Keratinocyte (primary cell): ENCODE results near the gene CPVL. TPM values are rescaled to one million over a fixed set of nuclear protein-coding genes. Genes with fewer than 3 reads are reported as not detected.

Experiments
- DNase-seq: peaks from one replicate; pipeline ENCODE4 v3.0.0-alpha.2; 2011; ENCODE audit warnings: low read depth, missing footprints, low spot score
- FAIRE-seq: peaks from 2 replicates; lab custom pipeline; 2011; peaks lifted over from hg19 to GRCh38; lab: Jason Lieb, UNC
- H2AFZ ChIP-seq: 2 replicates; pipeline ENCODE4 v1.6.0; 2012; ENCODE audit warnings: low read length, control low read depth, inconsistent platforms; ENCODE audit not compliant: control insufficient read depth
- H3K27ac ChIP-seq: 2 replicates; pipeline ENCODE4 v1.5.1; 2011; ENCODE audit warnings: low read length; ENCODE audit not compliant: control insufficient read depth, insufficient read depth
- H3K27me3 ChIP-seq: 3 replicates; pipeline ENCODE4 v1.6.0; 2011; ENCODE audit warnings: low read length; ENCODE audit not compliant: control insufficient read depth, insufficient read depth; ENCODE audit errors: extremely low read depth
- H3K36me3 ChIP-seq, 2 experiments: 2 replicates in 1 of 2; 3 replicates in 1 of 2; pipeline ENCODE4 v1.5.1; 2011; ENCODE audit warnings: low read length in 2 of 2, mild to moderate bottlenecking in 1 of 2; ENCODE audit not compliant: control insufficient read depth in 2 of 2, insufficient read depth in 2 of 2; ENCODE audit errors: extremely low read depth in 1 of 2
- H3K4me1 ChIP-seq: 3 replicates; pipeline ENCODE4 v1.5.1; 2011; ENCODE audit warnings: low read length; ENCODE audit not compliant: control insufficient read depth, insufficient read depth; ENCODE audit errors: extremely low read depth
- H3K4me2 ChIP-seq: 3 replicates; pipeline ENCODE4 v1.6.0; 2011; ENCODE audit warnings: low read depth, low read length; ENCODE audit not compliant: control insufficient read depth, insufficient read depth; ENCODE audit errors: extremely low read depth
- H3K4me3 ChIP-seq, 3 experiments: fragments of 200-600 bp in 1 of 3; sonication (generic) in 1 of 3; 2 replicates in 2 of 3; 3 replicates in 1 of 3; pipeline ENCODE4 v1.5.1; 2011 to 2016; ENCODE audit warnings: low read length in 3 of 3, mild to moderate bottlenecking in 3 of 3, control low read depth in 2 of 3, inconsistent platforms in 1 of 3, low read depth in 1 of 3, mixed read lengths in 1 of 3, mixed run types in 1 of 3, moderate library complexity in 1 of 3; ENCODE audit not compliant: control insufficient read depth in 2 of 3, insufficient read depth in 2 of 3; ENCODE audit errors: extremely low read depth in 1 of 3
- H3K79me2 ChIP-seq: 2 replicates; pipeline ENCODE4 v1.6.0; 2012; ENCODE audit warnings: low read length; ENCODE audit not compliant: control insufficient read depth, insufficient read depth
- H3K9ac ChIP-seq: 3 replicates; pipeline ENCODE4 v1.6.0; 2011; ENCODE audit warnings: low read length; ENCODE audit not compliant: control insufficient read depth, insufficient read depth; ENCODE audit errors: extremely low read depth
- H3K9me1 ChIP-seq: 3 replicates; pipeline ENCODE4 v1.6.0; 2011; ENCODE audit warnings: low read length; ENCODE audit not compliant: control insufficient read depth, insufficient read depth; ENCODE audit errors: extremely low read depth
- H3K9me3 ChIP-seq: 2 replicates; pipeline ENCODE4 v1.5.1; 2012; ENCODE audit warnings: low read depth, low read length; ENCODE audit not compliant: control insufficient read depth
- H4K20me1 ChIP-seq: 3 replicates; pipeline ENCODE4 v1.6.0; 2011; ENCODE audit warnings: low read length; ENCODE audit not compliant: control insufficient read depth, insufficient read depth; ENCODE audit errors: extremely low read depth
- EZH2 ChIP-seq: IDR thresholded peaks from one replicate; pipeline ENCODE4 v1.6.1; 2012; ENCODE audit warnings: inconsistent platforms, mild to moderate bottlenecking, low read length, moderate library complexity
- dilution Hi-C: fragments of 300-500 bp; cut with MboI; formaldehyde crosslinking; loops from one replicate; pipeline ENCODE4 v1.7.0; 2020; ENCODE audit warnings: low sequenced_read_pairs; ENCODE audit not compliant: extremely low pct_ligation_motif_present
- polyA plus RNA-seq, 5 experiments: library from polyadenylated mRNA; depleted of rRNA in 3 of 5; stranded (reverse) in 3 of 5; stranded (forward) in 1 of 5; unstranded in 1 of 5; fragments of >200 nt; gene quantifications; 1 replicate in 1 of 5; 2 replicates in 3 of 5; 3 replicates in 1 of 5; pipeline versions ENCODE4 v1.2.1 to v1.2.3, GENCODE V29; 2011 to 2012; ENCODE audit warnings: missing spikeins in 2 of 5, low read depth in 1 of 5, low replicate concordance in 1 of 5
- TF ChIP-seq, protein P1 (sequence below), 3 experiments: IDR thresholded peaks in 1 of 3; conservative IDR thresholded peaks in 1 of 3; optimal IDR thresholded peaks in 1 of 3; 2 replicates in 2 of 3; 3 replicates in 1 of 3; pipeline versions ENCODE3 to v1.5.1; 2011; ENCODE audit warnings: low read length in 3 of 3, mild to moderate bottlenecking in 3 of 3, moderate library complexity in 2 of 3, control low read depth in 1 of 3, inconsistent platforms in 1 of 3; ENCODE audit not compliant: insufficient read depth in 2 of 3; ENCODE audit errors: extremely low read depth in 1 of 3

The CPVL gene
- polyA plus RNA-seq, 1 donor (not counting 4 experiments of a cell fraction or from before 2014, with no cell fraction given): 9.8 TPM

DNA sequence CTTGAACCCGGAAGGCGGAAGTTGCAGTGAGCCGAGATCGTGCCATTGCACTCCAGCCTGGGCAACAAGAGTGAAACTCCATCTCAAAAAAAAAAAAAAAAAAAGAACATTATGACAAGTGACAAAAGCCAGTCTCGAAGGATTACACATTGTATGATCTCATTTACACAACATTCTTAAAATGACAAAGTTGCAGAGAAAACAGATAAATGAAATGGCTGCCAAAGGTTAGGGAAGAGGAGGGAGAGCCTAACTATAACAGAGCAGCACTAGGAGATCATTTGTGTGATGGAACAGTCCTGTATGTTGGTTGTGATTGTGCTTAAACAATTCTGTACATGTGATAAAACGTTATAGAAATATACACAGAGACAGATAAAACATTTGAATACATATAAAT lies 16.2 kb upstream of the CPVL start:
- Histone ChIP-seq H3K4me2 (no peak overlapping the region), H3K9ac (no peak overlapping the region), H3K4me3 (no peak overlapping the region), H2AFZ (no peak overlapping the region), H3K9me3 (no peaks in the 10 kb centered on the region), H3K36me3 (no peaks in the 10 kb centered on the region), H3K79me2 (no peaks in the 10 kb centered on the region), H3K27ac (no peak overlapping the region), H4K20me1 (no peaks in the 10 kb centered on the region), H3K4me1 (no peaks in the 10 kb centered on the region), H3K9me1 (no peaks in the 10 kb centered on the region), H3K27me3 (peaks cover 21% of the 10 kb centered on the region)
- DNase-seq (no peak), FAIRE-seq (no peak)
- dilution Hi-C loops: no loop called here
- TF ChIP-seq, protein P1, sequence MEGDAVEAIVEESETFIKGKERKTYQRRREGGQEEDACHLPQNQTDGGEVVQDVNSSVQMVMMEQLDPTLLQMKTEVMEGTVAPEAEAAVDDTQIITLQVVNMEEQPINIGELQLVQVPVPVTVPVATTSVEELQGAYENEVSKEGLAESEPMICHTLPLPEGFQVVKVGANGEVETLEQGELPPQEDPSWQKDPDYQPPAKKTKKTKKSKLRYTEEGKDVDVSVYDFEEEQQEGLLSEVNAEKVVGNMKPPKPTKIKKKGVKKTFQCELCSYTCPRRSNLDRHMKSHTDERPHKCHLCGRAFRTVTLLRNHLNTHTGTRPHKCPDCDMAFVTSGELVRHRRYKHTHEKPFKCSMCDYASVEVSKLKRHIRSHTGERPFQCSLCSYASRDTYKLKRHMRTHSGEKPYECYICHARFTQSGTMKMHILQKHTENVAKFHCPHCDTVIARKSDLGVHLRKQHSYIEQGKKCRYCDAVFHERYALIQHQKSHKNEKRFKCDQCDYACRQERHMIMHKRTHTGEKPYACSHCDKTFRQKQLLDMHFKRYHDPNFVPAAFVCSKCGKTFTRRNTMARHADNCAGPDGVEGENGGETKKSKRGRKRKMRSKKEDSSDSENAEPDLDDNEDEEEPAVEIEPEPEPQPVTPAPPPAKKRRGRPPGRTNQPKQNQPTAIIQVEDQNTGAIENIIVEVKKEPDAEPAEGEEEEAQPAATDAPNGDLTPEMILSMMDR (optimal IDR thresholded peaks at IDR 0.05 in 1 of 3, IDR thresholded peaks at IDR 0.05 in 1 of 3, conservative IDR thresholded peaks at IDR 0.05 in 1 of 3; ENCODE audit: extremely low read depth in 1 of 3, insufficient read depth in 2 of 3, low read length in 3 of 3): no peak
- no peak for TF ChIP-seq EZH2

DNA sequence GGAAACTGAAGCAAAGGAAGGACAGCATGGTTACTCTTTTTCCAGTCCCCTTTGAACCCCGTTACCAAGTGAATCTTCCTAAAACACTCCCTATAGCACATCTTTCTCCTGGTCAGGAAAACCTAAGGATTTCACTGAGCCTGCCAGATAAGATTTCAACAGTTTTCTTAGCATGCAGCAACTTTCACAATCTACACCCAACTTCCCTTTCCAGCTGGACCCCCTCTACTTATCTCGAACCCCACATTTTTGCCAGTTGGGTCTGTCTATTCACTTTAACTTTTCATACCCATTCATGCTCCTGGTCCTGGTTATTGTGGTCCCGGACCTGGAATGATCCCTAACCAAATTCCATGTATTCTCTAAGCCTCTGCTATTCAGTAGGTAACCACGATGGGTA lies 14.9 kb upstream of the CPVL start:
- no peak overlapping the region for H2AFZ ChIP-seq
- H3K27ac ChIP-seq: no peak overlapping the region
- no peak overlapping the region for H3K9ac ChIP-seq
- no peaks in the 10 kb centered on the region for H4K20me1 ChIP-seq
- no peaks in the 10 kb centered on the region for H3K4me1 ChIP-seq
- no peak for TF ChIP-seq EZH2
- TF ChIP-seq, protein P1 (optimal IDR thresholded peaks at IDR 0.05 in 1 of 3, IDR thresholded peaks at IDR 0.05 in 1 of 3, conservative IDR thresholded peaks at IDR 0.05 in 1 of 3; ENCODE audit: extremely low read depth in 1 of 3, insufficient read depth in 2 of 3, low read length in 3 of 3): no peak
- peaks cover 21% of the 10 kb centered on the region for H3K27me3 ChIP-seq
- no peaks in the 10 kb centered on the region for H3K79me2 ChIP-seq
- DNase-seq (no peak), FAIRE-seq (no peak)
- dilution Hi-C loops: no loop called here
- no peak overlapping the region for H3K4me3 ChIP-seq
- no peaks in the 10 kb centered on the region for H3K36me3 ChIP-seq
- H3K9me3 ChIP-seq: no peaks in the 10 kb centered on the region
- no peak overlapping the region for H3K4me2 ChIP-seq
- no peaks in the 10 kb centered on the region for H3K9me1 ChIP-seq
